IPS-NIHi7 (cell line): ENCODE measurements around the gene MON1A.

Source experiments
- DNase-seq: peaks from one replicate; pipeline ENCODE4 v3.0.0; 2012; ENCODE audit warnings: mixed read lengths; ENCODE audit errors: extremely low spot score

Gene MON1A

GRCh38 chr3:49889296-49889695, 40.3 kb downstream of the MON1A start:
- DNase-seq, result no peak

- DNase-seq, result no peak
These were observed 42.7 kb downstream of the MON1A start for GRCh38 chr3:49886922-49887265.

- no peak for DNase-seq
These were observed 45.6 kb downstream of the MON1A start for GRCh38 chr3:49883998-49884397.

- DNase-seq, result no peak
These were observed 47.4 kb downstream of the MON1A start for GRCh38 chr3:49882166-49882565.

- DNase-seq, result peak; percentile 72
These were observed 48.9 kb downstream of the MON1A start for GRCh38 chr3:49880581-49881315.

GRCh38 chr3:49879721-49880120, 49.9 kb downstream of the MON1A start:
- DNase-seq, result no peak

- no peak for DNase-seq
These were observed 50.9 kb downstream of the MON1A start for GRCh38 chr3:49878686-49879085.

GRCh38 chr3:49877716-49878115, 51.9 kb downstream of the MON1A start:
- no peak for DNase-seq

GRCh38 chr3:49876567-49876966, 53.0 kb downstream of the MON1A start:
- no peak for DNase-seq

- no peak for DNase-seq
These were observed 56.0 kb downstream of the MON1A start for GRCh38 chr3:49873623-49874022.

- no peak for DNase-seq
These were observed 56.8 kb downstream of the MON1A start for GRCh38 chr3:49872801-49873281.

- DNase-seq, result no peak
These were observed 58.0 kb downstream of the MON1A start for GRCh38 chr3:49871531-49872153.

- peak; percentile 85 for DNase-seq
These were observed 60.0 kb downstream of the MON1A start, which contains the start of gene CAMKV for GRCh38 chr3:49869525-49870126. CAMKV (minus strand) TSS chr3:49869906; CDS start chr3:49862388, 7,518 bp downstream.

- DNase-seq, result peak; percentile 74
These were observed 60.6 kb downstream of the MON1A start for GRCh38 chr3:49868862-49869466.

- DNase-seq, result peak; percentile 83
These were observed 61.7 kb downstream of the MON1A start for GRCh38 chr3:49867871-49868321.

GRCh38 chr3:49867400-49867799, 62.2 kb downstream of the MON1A start:
- no peak for DNase-seq

- DNase-seq, result no peak
These were observed 64.3 kb downstream of the MON1A start for GRCh38 chr3:49865198-49865784.

- DNase-seq, result no peak
These were observed 65.1 kb downstream of the MON1A start for GRCh38 chr3:49864505-49864904.

- DNase-seq, result no peak
These were observed 69.9 kb downstream of the MON1A start for GRCh38 chr3:49859576-49860305.
